ENCODE measurements around the gene CD2BP2. TPM values are rescaled to one million over a fixed set of nuclear protein-coding genes. Genes with fewer than 3 reads are reported as not detected.
A peak's percentile ranks its signal among the peaks of the same experiment; 100 is the strongest.

The CD2BP2 gene
- total and polyA plus RNA-seq, 9 of the 15 experiments (the other 6 are each of a cell fraction or from before 2014, with no cell fraction given), result 3.9 to 51.1 (median 32.8) TPM

DNA sequence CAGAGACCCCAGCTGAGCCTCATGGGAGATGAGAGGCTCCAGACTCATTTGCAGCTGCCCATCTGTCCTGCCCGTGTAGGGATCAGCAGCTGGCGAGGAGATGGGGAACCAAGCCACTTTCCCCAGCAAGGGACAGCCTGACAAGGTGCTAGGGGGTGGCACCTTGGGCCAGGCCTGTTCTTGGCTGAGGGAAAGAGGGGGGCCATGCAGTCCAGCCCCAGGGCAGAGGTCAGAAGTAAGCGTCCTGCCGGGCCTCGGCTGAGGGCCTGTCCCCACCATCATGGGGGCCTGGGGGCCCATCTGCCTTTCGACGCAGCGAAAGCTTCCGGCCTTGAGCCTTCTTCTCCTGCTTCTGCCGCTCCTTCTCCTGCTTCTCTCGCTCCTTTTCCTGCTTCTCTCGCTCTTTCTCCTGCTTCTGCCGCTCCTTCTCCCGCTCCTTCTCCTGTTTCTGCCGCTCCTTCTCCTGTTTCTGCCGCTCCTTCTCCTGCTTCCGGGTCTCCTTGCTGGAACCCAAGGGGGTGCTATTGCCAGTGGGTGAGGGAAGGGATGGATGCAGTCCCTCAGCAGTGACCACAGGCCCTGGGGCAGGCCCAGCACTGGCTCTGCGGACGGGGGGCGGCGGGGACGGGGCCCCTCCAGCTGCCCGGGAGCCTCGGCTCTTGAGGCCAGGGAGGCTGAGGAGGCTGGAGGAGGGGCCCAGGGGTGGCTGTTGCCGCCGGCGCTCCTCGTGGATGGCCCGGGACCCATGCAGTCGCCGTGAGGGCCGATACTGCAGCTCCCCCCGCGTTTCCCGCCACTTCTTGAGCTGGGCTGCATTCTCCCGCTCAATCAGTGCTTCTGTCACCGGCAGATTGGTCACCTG is 2.8 kb upstream of the CD2BP2 start:
- WGBS (ENCODE audit: insufficient coverage, low coverage, missing lambda C conversion rate), result 84% methylated on average over 22 of the region's 37 CpGs
- POLR2A ChIA-PET, result interaction anchor here (0.6 to 8.2 kb wide), 2 partner anchors 11 to 228 kb away, joined by 3 to 77 read pairs; partner anchors contain the start of genes TBC1D10B and ZNF785
- Histone ChIP-seq H3K79me2 (ENCODE audit: control insufficient read depth, insufficient read depth, low read length) (peaks cover 38% of the 10 kb centered on the region), H3K36me3 (ENCODE audit: control insufficient read depth, insufficient read depth, low read length) (peaks cover 63% of the 10 kb centered on the region; the same call in 2 of the 3 replicates), H2AFZ (ENCODE audit: low read depth, low read length) (no peak overlapping the region), H3K27me3 (ENCODE audit: control insufficient read depth in 2 of 2, insufficient read depth in 2 of 2, low read length in 2 of 2) (no peaks in the 10 kb centered on the region), H3K4me3 (no peak overlapping the region), H4K20me1 (replicated peaks; ENCODE audit: control insufficient read depth, insufficient read depth, low read length) (no peaks in the 10 kb centered on the region), H3K27ac (ENCODE audit: extremely low read depth, low read depth, low read length) (no peak overlapping the region), H3K9ac (ENCODE audit: insufficient read depth in 1 of 2, low read depth in 2 of 2, low read length in 2 of 2) (peak overlapping the region in 1 of 2 experiments; percentile 77; a peak in 2 of 4 replicates), H3K4me2 (ENCODE audit: insufficient read depth, low read length) (no peak overlapping the region), H3K4me1 (replicated peaks in 1 of 2; ENCODE audit: control insufficient read depth in 2 of 2, insufficient read depth in 2 of 2, low read length in 2 of 2) (peaks cover 13 to 53% of the 10 kb centered on the region in 2 experiments; a peak in 4 of 5 replicates), H3K9me1 (ENCODE audit: control insufficient read depth, insufficient read depth, low read length) (no peaks in the 10 kb centered on the region), H3K9me3 (replicated peaks; ENCODE audit: control insufficient read depth, insufficient read depth, low read depth, low read length) (no peaks in the 10 kb centered on the region)
- no peak for TF ChIP-seq ELF2 (CRISPR knock-in tag; IDR thresholded peaks at IDR 0.05)
- TF ChIP-seq HMGN3 (IDR thresholded peaks at IDR 0.05; ENCODE audit: borderline replicate concordance, extremely low read depth, insufficient read length, low read depth, low read length), result peak; percentile 13
- TF ChIP-seq CXXC5 (CRISPR knock-in tag; IDR thresholded peaks at IDR 0.05), result no peak
- TF ChIP-seq RBFOX2 (IDR thresholded peaks at IDR 0.05; ENCODE audit: low read depth, low read length), result peak; percentile 31; the same call in 1 of the 2 replicates
- TF ChIP-seq CHAMP1 (IDR thresholded peaks at IDR 0.05), result no peak
- TF ChIP-seq POLR2G (IDR thresholded peaks at IDR 0.05; ENCODE audit: low read depth, low read length), result peak; percentile 55; the same call in 1 of the 2 replicates
- TF ChIP-seq BRD9 (IDR thresholded peaks at IDR 0.05; ENCODE audit: low read depth, partially characterized antibody), result no peak
- TF ChIP-seq ZBTB33 (CRISPR knock-in tag; IDR thresholded peaks at IDR 0.05), result peak; percentile 74
- no peak for DNase-seq (ENCODE audit: extremely low read depth in 1 of 4, low spot score in 3 of 4)
- no peak for ATAC-seq
- in situ Hi-C loops (cut with MboI) (loop anchor here (25.0 kb wide), 1 partner anchor 896 kb away; the partner anchor contains the start of genes BOLA2, SLX1B and SULT1A4), intact Hi-C loops (cut with micrococcal nuclease) (loop anchor here (5.0 kb wide), 1 partner anchor 49 kb away; the partner anchor contains the start of gene ZNF771)
- no TSS peak for BruUV-seq (replicated peaks)
- FAIRE-seq, result no peak
- CTCF ChIA-PET (ENCODE audit: low intra/inter-chr PET ratio), result no interaction called here
